NCI-H1417 treated with DMSO at 0.1 percent for 48 hours (cell line): ENCODE data around the gene SGCD.

Source experiments
- DNase-seq: peaks from one replicate; lab custom pipeline; 2025; lab: John Stamatoyannopoulos, UW

Gene SGCD

DNA sequence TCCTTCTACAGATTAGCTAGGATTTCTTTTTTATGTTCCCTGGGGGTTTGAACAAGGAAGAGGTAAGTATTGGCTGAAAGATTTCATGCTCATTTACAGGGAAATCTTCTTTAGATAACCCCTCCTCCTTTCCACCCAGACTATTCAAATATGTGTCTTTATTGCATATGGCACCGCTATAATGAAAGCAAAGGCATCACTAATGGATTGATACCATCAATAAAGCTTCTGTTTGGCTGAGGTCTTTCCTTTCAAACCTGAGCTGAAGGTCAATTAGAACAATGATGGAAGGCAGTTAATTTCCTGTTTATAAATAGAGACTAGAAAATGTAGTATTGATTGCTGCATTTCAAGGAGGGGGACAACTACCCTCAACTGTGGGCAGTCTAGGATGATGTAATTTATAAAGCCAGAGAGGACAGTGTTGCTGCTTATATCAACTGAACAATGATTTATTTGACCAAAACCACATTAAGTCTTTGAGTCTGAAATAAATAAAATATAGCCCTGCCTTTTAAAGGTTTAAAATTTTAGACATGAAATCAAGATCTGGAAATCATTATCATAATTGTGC is 132.9 kb downstream of the SGCD start:
- no peak for DNase-seq

GRCh38 chr5:156460471-156460870 is 133.5 kb downstream of the SGCD start:
- no peak for DNase-seq

GRCh38 chr5:156466871-156467270 is 139.9 kb downstream of the SGCD start:
- DNase-seq, result no peak

GRCh38 chr5:156469636-156470035 is 142.7 kb downstream of the SGCD start:
- no peak for DNase-seq

- DNase-seq, result no peak
These were observed 144.9 kb downstream of the SGCD start for GRCh38 chr5:156471893-156472292.

DNA sequence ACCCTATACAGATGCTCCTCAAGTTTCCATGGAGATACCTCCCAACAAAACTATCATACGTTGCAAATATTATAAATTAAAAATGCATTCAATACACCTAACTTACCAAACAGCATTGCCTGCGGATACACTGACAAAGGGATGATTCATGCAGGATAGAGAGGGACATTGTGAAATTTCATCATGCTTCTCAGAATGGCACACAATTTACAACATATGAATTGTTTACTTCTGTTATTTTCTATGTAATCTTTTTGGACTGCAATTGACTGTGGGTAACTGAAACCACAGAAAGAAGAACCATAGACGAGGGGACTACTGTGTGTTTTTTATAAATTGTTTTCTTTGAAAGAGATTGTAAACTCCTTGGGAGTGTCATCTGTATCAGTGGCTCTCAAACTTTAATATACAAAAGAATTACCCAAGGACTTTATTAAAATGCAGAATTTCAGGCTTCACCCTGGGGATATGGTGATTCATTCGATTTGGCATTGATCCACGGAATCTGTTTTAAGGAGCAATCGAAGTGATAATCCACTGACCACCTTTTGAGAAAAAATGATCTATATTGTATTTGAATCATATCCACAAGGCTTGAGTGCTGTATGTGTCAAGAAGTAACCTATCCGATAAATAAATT is 146.4 kb downstream of the SGCD start:
- DNase-seq, result no peak

DNA sequence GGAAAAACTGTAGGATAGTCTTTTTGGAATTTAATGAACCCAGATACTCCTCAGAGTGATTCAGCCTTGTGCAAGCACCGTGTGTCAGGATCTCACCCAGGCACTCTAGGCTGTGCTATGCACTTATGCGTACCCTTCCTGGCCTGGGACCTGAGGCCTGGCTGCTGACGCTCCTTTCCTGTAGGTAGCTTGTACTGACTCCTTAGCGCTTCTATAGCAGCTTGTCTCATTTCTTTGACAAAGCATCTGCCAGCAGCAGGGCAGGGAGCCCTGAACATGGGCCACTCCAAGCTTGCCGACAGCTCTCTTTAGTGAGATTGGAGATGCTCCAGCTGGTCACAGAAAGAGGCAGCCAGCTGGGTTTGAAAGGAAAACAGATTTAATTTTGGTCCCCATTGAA is 147.3 kb downstream of the SGCD start:
- DNase-seq, result no peak

- DNase-seq, result no peak
These were observed 148.5 kb downstream of the SGCD start for GRCh38 chr5:156475182-156476157.

DNA sequence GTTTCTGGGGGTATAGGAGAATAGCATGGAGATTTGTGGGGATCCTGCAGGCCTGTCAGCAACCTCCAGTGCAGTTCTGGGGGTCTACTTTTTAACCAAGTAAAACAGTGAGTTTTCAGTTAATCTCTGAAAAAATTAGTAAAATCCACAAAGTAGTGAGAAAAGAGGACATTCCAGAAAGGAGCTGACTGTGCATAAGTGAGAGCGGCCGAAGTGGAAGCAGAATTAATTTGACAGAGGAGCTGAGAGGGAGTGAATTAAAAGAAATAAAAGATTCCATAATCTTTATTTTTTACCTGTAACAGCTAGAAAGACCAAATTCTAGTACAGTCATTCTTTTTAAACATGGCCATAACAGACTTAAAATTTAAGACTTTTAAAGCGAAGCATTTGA is 149.2 kb downstream of the SGCD start:
- no peak for DNase-seq

- DNase-seq, result no peak
These were observed 149.7 kb downstream of the SGCD start for GRCh38 chr5:156476678-156477077.

DNA sequence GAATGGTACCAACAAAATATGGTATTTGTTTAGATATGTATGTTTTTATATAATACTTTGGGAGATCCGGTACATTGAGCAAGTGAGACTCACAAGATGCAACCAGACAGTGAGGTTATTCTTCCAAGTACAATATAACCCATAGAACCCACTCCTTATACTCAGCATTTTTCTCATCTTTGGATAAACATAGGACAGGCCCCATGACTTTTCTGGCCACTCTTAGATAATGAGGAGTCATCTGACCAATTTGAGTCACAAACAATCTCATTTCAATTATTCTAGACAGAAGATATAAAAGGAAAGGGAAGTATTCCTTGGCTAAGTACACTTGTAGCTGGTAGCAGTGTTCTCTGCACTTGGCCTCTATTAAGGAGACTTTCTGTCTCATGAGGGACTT is 150.2 kb downstream of the SGCD start:
- no peak for DNase-seq

DNA sequence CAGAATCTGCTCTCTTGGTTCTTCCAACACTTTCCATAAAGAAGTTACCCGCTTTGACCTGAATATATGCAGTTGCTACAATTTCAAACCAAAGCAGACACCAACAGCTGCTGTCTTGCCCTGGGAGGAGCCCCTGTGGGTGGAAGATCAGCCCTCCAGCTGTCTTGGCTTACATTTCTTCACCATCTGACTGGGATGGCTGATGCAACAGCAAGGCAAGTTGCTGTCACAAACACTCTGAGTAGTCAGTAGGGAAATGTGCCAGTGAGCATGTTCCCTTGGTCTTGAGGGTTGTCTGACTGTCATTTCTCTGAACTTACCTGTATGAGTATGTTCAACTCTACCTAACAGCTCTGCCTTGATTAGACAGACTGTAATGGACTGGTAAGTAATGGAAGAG is 152.9 kb downstream of the SGCD start:
- DNase-seq, result no peak

DNA sequence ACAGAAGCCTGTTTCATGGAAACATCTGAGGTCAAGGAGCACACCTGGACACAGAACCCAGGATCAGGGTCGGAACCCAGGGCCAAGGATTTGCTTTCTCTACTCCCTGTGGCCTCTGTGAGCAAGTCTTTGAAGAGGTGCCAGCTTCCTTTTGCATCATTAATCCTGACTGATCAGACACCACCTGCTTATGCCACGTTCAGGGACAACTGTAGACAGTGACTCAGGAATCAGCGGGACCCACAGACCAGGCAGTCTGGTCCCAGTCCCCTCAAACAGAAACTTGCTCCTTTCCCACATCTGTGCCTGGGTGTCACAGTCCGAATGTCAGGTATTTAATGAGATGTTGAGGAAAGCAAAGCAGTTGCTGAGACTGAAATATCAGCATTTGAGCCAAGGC is 154.8 kb downstream of the SGCD start:
- DNase-seq, result no peak

- no peak for DNase-seq
These were observed 155.9 kb downstream of the SGCD start for GRCh38 chr5:156482818-156483217.

- no peak for DNase-seq
These were observed 159.7 kb downstream of the SGCD start for GRCh38 chr5:156486394-156487238.

DNA sequence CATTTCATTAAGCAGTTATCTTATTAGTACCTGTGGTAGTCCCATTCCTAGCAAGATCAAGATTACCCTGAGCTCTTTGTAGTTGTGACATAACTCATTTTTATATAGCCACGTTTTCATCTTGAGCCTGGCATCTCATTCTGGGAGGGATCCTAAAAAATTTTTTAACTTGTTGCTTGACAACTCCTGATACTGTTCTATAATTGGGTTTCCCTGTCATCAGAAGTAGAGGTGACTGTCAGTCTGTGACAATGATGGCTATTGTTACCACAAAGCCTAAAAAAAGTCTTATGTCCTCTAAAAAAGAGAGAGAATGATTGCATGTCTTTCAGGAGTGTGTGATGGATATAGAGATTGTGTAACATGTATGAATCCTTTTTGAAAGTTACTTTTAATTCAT is 164.8 kb downstream of the SGCD start:
- DNase-seq, result no peak

GRCh38 chr5:156496291-156496690 is 169.3 kb downstream of the SGCD start:
- no peak for DNase-seq

DNA sequence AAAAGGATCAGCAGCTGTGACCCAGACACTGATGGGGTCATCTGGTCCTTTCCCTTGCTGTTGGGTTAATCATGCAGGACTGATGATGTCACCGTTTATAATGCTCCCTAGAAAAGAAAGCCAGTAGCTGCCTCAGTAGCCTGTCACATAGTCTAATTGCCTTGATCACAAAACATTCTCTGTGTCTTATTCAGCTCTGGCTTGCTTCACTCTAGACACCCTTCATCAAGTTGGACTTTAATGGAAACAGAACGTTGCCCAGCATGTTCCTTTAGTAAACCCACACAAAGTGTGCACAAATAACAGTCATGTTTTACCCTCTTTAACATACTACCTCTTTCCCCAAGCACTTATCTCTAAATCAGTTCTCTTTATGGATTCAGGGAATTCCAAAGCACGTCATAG is 170.8 kb downstream of the SGCD start:
- DNase-seq, result no peak

DNA sequence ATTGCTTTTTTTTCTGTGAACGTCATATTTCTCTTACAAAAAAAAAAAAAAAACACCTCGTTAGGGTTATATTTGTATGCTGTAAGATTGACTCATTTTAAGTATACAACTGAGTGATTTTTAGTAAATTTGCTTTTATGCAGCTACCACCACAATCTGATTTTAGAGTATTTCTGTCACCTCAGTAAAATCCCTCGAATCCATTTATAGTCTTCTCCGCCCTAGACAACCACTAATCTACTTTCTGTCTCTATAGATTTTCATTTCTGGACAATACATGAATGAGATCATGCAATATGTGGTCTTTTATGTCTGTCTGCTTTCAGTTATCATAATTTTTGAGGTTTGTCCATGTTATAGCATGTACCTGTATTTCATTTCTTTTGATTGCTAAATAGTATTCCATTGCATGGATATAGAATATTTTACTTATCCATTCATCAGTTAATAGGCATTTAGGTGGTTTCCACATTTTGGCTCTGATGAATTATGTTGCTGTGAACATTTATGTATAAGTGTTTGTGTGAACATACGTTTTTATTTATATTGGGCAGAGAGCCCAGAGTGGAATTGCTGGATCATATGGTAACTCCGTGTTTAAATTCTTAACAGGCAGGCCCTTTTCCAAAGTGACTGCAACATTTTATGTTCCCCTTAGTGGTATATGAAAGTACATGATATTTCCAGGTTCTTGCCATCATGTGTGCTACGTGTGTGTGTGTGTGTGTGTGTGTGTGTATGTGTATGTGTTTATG is 171.4 kb downstream of the SGCD start:
- DNase-seq, result no peak

- no peak for DNase-seq
These were observed 173.8 kb downstream of the SGCD start for GRCh38 chr5:156500755-156501154.

DNA sequence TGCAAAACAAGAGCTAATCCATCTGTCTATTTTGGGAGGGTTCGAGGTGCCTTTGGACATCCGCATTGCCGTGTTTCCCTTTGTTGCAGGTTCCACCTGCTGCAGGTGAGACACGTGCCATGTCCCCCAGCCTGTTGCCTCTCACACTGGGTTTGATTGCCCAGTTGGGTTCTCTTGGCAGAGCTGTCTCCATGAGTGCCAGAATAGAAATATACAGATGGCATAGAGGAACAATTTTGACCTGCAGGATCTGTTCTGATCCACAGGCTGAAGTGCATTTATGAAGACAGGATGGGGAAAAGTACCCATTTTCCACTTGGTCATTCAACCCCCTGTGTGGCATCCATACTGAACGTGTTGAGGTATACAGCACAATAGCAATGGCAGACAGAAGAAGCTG is 178.1 kb downstream of the SGCD start:
- DNase-seq, result no peak
